ENCODE results near the gene HLA-E.

- TF ChIP-seq POLR2A (IDR thresholded peaks at IDR 0.05; ENCODE audit: low read depth, low read length) (no peak), POLR2AphosphoS5 (IDR thresholded peaks at IDR 0.05; ENCODE audit: low read depth, low read length) (no peak), TAF1 (IDR thresholded peaks at IDR 0.05; ENCODE audit: borderline replicate concordance, low read depth, low read length) (no peak)
These were observed 5.5 kb upstream of the HLA-E start for GRCh38 chr6:30483677-30484279.

All from GM12892 (cell line).